Measurements from ENCODE around the gene ZBTB16.
A peak's percentile ranks its signal among the peaks of the same experiment; 100 is the strongest.

ZBTB16 gene

DNA sequence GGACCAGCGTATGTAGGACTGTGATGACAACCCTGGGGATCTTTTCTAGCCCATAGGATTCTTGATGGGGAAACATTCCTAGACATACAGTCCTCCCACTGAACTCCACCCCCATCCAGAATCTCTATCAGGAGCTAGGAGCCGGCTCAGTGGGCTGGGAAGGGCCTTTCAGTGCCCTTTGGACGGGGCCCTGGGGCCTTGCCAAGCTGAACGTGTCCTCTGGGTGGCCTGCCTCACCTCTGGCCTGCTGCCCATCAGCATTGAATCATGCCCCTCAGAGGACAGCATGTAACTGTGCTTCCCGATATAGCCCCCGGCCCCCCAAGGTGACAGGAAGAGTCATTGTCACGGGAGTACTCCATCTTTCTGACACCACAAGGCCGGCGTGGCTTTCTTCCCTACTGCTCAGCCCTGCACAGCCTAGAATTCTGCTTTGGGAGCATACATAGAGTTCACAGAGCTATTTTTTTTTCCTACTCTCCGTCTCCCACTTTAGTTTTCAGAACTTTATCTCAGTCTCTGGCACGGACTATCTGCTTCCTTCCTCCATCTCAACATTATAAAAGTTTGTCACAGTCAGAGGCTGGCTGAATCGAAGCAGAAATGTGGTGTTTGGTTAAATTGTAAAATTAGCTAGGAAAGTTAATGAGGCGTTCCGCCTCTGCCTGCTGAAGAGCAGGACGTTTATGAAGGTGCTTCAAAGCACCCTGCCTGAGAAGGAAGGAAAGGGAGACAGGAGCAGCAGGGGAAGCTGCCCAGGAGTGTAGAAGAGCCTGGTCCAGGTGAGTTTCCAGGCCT lies 111.9 kb downstream of the ZBTB16 start:
- no peak for DNase-seq

GRCh38 chr11:114172055-114172861 lies 112.7 kb downstream of the ZBTB16 start:
- no peak for DNase-seq

GRCh38 chr11:114172871-114173444 lies 113.4 kb downstream of the ZBTB16 start:
- no peak for DNase-seq

DNA sequence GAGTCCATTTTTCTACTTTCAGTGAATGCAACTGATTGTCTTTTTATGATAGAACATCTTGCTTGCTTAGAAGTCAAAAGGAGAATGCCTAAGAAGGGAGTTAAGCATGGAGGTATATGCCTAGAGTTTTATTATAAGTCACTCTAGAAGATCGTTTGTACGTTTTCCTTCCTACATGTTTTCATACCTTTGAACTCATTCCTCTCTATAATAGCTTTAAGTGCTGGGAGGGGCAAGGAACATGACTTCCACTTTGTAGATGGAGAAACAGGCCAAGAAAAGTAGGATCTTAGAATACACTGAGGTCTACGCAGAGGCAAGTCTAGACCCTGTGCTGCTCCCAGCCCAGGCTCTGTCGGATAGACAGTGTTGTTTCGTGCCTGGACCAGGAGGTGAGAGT lies 114.3 kb downstream of the ZBTB16 start:
- no peak for DNase-seq

DNA sequence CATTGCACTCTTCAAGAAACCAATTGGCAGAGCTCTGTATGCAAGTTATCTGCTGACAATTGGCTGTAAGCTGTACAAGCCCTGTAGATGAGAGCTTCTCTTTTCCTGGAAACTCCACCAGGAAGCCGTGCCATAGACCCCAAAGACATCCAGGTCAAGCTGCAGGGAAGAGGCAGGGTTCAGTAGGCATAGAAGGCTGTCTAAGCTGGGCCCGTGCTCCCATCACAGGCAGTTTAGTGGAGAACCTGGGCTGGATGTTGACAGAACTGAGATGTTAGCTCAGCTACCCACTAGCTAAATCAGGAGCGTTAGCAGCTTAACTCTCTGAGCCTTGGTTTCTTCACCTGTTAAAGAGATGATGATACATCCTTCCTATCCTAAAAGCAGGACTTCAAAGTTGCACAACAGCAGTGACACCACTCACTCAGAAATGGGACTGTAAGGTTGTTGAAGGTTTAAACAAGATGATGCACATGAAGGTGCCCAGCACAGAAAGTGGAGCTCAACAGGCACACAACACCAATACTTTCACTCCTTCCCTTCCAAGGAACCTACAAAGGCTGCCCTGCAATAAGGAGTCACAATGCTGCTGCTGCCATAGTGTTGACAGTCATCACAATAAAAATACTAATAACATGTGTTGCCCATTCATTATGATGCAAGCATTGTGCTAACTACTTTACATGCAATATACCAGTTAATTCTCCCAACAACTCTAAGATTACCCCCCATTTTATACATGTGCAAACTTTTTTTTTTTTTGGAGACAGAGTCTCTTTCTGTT lies 115.4 kb downstream of the ZBTB16 start:
- DNase-seq, result no peak

DNA sequence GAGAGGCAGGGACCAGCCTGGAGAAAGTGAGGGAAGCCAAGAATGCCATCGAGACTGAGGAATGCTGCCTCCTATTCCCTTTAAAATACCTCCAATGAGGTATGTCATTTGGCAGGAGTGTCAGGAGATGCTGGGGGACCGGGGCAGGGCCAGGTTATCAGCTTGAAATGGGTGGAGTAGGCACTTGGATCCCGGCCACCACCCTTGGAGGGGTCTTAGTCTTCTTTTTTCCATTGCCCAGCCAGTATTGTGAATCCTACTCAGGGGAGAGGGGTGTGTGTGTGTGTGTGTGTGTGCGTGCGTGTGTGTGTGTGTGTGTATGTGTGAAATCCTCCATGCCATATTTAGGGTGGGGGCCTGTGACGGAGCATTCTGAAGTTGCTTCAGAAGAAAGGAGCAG lies 116.2 kb downstream of the ZBTB16 start:
- no peak for DNase-seq

DNA sequence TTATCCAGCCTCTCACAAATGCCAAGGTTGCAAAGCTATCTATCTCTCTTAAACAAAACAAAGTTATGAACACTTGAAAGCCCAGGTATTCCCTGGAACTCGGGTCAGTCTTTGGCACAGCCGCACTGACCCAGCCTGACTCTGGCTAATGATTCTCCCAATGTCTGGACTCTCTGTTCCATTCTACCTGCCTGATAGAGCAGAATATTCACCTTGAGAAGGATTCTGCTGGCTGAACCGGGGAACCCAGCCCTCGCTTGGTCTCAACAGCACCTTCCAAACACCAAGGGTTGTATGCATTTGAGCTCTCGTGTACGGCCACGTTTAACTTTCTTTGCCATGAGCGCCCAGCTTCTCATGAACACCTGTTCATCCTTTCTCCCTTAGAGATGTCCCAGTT lies 116.8 kb downstream of the ZBTB16 start:
- no peak for DNase-seq

- no peak for DNase-seq
These were observed 119.1 kb downstream of the ZBTB16 start for GRCh38 chr11:114178656-114179055.

DNA sequence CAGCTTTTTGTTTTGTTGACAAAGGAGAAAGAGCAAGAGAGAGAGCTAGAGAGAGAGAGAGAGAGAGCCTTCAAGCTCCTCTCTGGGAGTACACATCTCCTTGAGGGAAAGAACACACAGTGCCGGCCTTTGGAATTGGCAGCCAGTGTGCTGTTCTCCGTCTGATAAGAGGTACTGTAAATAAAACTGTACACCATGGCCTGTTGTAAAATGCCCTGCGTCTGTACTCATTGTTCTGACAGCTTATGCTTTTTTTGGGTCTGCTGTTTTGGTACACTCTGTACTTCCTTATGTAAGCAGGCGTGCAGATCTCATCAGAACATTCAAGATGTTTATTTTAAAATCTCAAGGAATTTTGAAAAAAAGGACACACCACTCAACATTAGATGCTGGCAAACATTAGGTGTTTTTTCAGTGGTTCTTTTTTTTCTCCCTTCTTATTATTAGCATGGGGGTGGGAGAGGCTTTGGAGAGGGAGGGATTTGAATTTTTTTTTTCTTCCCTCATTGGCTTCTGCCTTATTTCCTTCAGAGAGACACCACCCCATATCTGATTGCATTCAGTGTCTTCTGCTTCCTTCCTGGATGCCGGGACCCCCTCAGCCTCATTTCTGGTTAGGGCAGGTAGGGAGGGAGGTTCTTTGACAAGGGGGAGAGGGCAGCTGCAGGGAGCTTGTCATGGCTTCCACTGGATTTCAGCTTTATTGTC lies 119.9 kb downstream of the ZBTB16 start:
- no peak for DNase-seq

DNA sequence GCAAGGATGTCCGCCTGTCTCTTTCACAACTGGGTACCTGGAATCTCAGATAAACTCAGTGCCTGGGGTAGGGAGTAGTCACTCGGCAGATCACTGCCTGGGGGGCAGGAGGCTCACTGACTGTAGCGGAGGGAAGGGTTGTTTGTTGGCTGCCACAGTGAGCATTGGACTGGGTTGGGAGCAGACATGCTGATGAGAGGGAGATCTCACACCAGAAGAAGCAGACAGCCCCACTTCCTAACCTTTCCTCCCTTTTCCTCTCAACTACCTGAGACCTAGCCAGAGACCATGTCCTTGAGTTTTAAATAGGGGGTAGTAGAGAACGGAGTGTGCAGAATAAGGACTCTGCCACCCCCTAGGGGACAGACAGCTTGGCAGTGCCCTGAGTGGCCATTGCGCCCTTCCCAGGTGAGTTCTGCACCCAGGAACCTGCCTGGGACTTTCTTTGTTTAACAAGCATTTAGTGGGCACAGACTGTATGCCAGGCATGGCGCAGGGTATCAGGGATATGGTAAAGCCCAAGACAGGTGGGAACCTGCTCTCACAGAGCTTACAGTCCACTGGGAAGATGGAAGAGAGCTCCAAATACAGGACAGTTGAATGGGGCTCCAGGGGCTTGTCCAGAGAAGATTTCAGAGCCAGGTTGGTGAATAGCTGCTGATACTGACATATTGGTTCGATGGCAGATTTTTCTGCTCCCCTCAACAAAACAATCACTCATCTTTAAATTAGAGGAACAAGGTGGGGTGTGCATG lies 121.0 kb downstream of the ZBTB16 start:
- no peak for DNase-seq

DNA sequence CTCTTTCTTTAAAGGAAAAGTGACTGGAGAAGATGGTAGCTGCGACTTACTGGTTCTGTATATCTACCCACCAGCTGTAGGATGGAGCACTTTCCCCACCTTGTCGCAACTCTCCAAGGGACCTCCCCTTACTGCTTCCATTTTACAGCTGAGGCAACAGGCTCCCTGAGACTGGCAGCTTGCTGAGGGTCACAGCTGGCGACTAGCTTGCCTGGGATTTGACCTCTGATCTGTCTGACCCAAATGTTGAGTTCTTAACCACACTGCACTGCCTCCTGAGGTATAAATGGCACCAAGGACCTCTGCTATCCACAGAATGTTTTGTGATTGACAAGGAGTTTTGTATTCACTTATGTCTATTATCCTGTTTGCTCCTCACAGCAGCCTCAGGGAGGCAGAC lies 121.7 kb downstream of the ZBTB16 start:
- no peak for DNase-seq

DNA sequence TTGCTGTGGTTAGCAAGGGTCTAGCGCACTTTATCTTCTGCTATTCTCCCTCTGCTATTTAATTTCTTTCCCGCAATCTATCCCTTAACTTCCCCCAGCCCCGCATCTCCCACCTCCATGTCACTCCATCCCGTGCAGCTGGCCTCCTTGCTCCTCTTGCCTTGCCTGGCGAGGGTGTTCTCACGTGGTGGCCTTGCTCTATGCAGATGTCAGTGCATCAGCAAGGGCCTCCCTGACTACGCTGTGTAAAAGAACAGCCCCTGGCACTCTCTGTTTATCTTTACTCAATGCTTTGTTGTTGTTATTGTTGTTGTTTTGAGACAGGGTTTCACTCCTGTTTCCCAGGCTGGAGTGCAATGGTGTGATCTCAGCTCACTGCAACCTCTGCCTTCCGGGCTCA lies 122.2 kb downstream of the ZBTB16 start:
- DNase-seq, result no peak

DNA sequence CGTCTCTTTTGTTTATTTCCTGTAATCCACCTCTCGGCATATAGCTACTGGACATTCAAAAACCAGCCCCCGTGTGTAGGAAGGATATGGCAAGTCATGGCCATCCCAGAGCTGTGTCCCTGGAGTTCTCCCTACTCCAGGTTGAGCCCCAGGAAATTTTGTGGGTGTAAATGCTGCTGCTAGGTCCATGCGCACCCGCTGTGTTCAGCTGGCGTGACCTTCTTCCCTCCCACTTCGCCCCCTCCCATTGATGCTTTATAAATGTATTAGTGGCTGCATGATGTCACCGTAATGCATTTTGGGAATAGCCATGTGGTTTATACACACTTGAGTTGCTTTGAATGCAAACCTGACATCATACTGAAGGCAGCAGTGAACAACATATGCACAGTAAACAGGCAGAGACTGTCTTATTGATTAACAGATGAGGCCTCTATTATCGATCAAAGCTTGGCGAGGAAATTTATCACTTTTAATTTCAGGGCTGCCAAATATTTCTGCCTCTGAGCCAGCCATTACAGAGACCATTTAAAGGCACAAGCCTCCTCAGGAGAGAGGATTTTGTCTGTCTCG lies 123.0 kb downstream of the ZBTB16 start:
- no peak for DNase-seq

DNA sequence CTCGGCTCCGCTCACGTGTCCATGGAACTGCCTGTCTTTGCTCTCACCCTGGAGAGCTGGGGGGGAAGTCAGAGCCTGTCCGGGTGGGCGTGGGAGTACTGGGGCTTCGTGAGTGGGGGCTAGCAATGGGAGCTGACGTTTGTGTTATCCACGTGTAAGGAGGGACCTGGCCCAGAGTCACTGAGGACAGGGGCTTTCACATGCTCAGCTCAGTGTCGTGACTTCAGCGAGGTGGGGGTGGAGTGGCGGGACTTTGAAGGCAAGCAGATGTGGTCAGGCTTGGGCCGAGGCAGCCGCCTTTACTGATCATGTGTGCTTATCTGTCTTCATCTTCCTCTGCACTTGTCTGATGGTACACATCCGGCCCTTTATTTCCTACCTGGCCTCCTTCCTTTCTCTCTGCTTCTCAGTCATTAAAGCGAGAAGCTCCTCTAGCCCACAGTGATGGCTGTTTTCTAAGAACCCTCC lies 123.6 kb downstream of the ZBTB16 start:
- DNase-seq, result peak; percentile 10

- DNase-seq, result no peak
These were observed 125.9 kb downstream of the ZBTB16 start for GRCh38 chr11:114185436-114185835.

GRCh38 chr11:114187173-114187572 lies 127.7 kb downstream of the ZBTB16 start:
- no peak for DNase-seq

DNA sequence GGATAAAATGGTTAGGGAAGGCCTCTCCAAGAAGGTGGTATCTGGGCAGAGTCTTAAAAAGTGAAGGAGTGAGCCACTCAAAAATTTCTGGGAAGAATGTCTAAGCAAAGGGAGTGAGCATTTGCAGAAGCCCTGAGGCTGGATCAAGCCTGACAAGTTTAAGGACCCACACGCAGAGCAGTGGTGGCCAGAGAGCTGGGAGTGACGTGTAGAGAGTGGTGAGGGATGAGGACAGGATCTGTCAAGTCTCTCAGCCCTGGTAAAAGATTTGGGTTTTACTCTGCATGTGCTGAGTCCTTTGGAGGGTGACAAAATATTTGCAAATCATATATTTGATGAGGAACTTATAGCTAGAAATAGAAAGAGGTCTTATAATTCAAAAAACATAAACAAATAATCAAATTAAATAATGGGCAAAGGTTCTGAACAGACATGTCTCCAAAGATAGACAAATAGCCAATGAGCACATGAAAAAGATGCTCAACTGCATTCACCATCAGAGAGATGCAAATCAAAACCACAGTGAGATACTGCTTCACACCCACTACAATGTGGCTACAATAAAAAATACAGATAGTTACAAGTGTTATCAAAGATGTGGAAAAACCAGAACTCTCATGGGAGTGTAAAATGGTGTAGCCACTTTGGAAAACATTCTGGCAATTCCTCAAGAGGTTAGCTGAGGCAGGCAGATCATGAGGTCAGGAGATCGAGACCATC lies 129.5 kb downstream of the ZBTB16 start:
- no peak for DNase-seq

GRCh38 chr11:114190630-114191029 lies 131.1 kb downstream of the ZBTB16 start:
- no peak for DNase-seq

DNA sequence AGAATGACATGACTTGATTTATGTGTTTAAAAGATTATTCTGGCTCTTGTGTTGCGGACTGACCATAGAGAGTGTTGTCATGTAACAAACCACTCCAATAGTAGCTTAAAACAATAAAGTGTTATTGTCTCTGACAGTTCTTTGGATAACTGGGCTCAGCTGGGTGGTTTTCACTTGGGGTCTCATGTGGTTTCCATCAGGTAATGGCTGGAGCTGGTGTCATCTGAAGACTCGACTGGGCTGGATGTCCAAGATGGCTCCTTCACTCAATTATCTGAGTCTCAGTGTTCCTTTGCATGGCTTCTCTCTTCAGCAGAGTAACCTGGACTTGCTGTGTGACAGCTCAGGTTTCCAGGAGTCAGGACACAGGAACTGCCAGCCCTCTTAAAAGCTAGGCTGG lies 132.4 kb downstream of the ZBTB16 start:
- DNase-seq, result no peak

DNA sequence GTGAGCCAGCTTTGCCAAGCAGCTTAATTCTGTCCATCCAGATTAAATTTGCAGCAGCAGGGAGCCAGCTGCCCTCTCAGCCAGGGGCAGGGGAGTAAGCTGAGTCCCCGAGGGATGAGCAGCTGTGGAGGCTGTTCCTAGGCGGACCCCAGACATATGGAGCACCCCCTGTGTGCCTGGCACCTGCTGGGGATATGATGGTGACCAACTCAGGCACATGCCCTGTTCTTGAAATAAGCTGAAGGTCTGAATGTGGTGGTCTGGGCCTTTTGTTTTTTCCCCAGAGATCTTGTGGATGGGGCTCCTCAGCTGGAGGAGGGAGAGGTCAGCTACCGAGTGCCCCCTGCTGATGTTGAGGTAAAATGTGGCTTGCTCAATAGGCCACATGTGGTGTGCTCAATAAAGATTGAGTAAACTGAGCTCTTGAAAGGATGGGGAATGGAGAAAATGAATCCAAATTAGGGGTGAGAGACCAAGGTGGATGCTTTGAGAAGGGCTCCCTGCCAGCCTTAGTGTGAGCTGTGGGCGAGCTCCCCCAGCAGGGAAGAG lies 133.4 kb downstream of the ZBTB16 start:
- no peak for DNase-seq

All from effector CD8-positive, alpha-beta T cell (primary cell).